Transverse colon (tissue), 4 donors: Measurements from ENCODE around the gene EPGN. TPM values are rescaled to one million over a fixed set of nuclear protein-coding genes. Genes with fewer than 3 reads are reported as not detected.

ENCODE experiments used
- DNase-seq: peaks from one replicate; pipeline ENCODE4 v3.0.0-alpha.2; 2019
- H3K27ac ChIP-seq, 4 donors: fragments of 200-600 bp; sonication (generic); 2 replicates each; pipeline ENCODE4 v1.5.1; 2016 to 2018; ENCODE audit warnings: inconsistent platforms in 4 of 4
- H3K27me3 ChIP-seq: fragments of 200-600 bp; sonication (generic); 2 replicates; pipeline ENCODE4 v1.5.1; 2017; ENCODE audit warnings: inconsistent platforms
- H3K36me3 ChIP-seq, 4 donors: fragments of 200-600 bp; sonication (generic); 2 replicates each; pipeline ENCODE4 v1.5.1; 2017 to 2019; ENCODE audit warnings: inconsistent platforms in 4 of 4
- H3K4me1 ChIP-seq, 4 donors: fragments of 200-600 bp; sonication (generic); 2 replicates each; pipeline ENCODE4 v1.5.1; 2017 to 2020; ENCODE audit warnings: inconsistent platforms in 4 of 4
- H3K4me3 ChIP-seq, 4 donors: fragments of 200-600 bp; sonication (generic); 1 replicate in 1 of 4; 2 replicates in 3 of 4; pipeline versions ENCODE4 v1.5.1 to v1.6.1; 2017 to 2019; ENCODE audit warnings: inconsistent platforms in 4 of 4
- H3K9me3 ChIP-seq, 2 donors: fragments of 200-600 bp; sonication (generic); 2 replicates each; pipeline ENCODE4 v1.5.1; 2017 to 2019; ENCODE audit warnings: inconsistent platforms in 2 of 2
- EP300 ChIP-seq: sonication (generic); formaldehyde crosslinking; IDR thresholded peaks from one replicate; pipeline ENCODE4 v1.6.1; 2017; ENCODE audit warnings: antibody characterized with exemption, low read depth
- POLR2A ChIP-seq: fragments of 450-650 bp; IDR thresholded peaks from one replicate; pipeline ENCODE4 v1.6.1; 2016; ENCODE audit warnings: antibody characterized with exemption, mild to moderate bottlenecking, moderate library complexity
- POLR2AphosphoS5 ChIP-seq, 3 donors: sonication (generic); formaldehyde crosslinking; IDR thresholded peaks; one replicate each; pipeline ENCODE4 v1.6.1; 2016; ENCODE audit warnings: antibody characterized with exemption in 3 of 3
- WGBS, 2 donors: methylation state at CpG; one replicate each; pipeline ENCODE4 v1.1.5; 2018; ENCODE audit warnings: low coverage in 1 of 2; 5-methylcytosine and 5-hydroxymethylcytosine counted together
- in situ Hi-C, 4 donors: fragments of 200-750 bp; cut with MboI; loops; one replicate each; pipeline versions ENCODE4 v1.15.0 to v1.15.1; 2017; ENCODE audit warnings: low sequenced_read_pairs in 3 of 4, low pct_ligation_motif_present in 1 of 4, low pct_unique_long_range_greater_than_20kb in 1 of 4
- intact Hi-C: fragments of 100-400 bp; cut with DNase I; formaldehyde crosslinking; loops from one replicate; pipeline ENCODE4 v1.15.1; 2023; ENCODE audit warnings: low total_unique reads
- total RNA-seq, 4 donors: library from RNA; depleted of rRNA; stranded (reverse); fragments of >200 nt; gene quantifications; one replicate each; pipeline ENCODE4 v1.1.0, GENCODE V29; 2016
- TF ChIP-seq, protein P1 (sequence below), 5 experiments: fragments of 200-600 bp in 3 of 5; fragments of 450-650 bp in 2 of 5; sonication (generic) in 3 of 5; IDR thresholded peaks; 1 replicate in 2 of 5; 2 replicates in 3 of 5; pipeline ENCODE4 v1.5.1; 2016 to 2017; ENCODE audit warnings: antibody characterized with exemption in 5 of 5, inconsistent platforms in 3 of 5, mild to moderate bottlenecking in 2 of 5, moderate library complexity in 1 of 5

EPGN gene
- total RNA-seq, 4 donors from 2014 or later, result not detected

DNA sequence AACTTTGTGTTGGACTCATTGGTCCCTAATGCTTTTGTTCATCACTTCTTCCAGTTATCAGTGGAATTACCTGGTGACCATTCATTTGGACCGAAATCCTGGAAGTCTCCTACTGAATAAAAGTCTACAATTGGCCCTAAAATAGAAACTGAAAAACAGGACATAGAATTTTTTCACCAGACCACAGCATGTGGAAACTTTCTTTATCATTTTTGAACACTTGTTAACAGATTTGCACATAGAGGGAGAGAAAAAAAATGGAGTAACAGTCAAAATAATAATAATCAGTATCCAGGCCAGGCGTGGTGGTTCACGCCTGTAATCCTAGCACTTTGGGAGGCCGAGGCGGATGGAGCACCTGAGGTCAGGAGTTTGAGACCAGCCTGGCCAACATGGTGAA lies 7.1 kb downstream of the EPGN start:
- in situ Hi-C loops (loop anchor here in 2 of 4 donors (10.0 to 25.0 kb wide), 2 partner anchors 91 to 128 kb away; no protein-coding TSS in a partner anchor), intact Hi-C loops (no loop called here)
- Histone ChIP-seq H3K36me3 (no peaks in the 10 kb centered on the region), H3K9me3 (no peaks in the 10 kb centered on the region), H3K27me3 (no peaks in the 10 kb centered on the region), H3K27ac (no peak overlapping the region), H3K4me1 (no peaks in the 10 kb centered on the region), H3K4me3 (no peak overlapping the region)
- TF ChIP-seq EP300 (no peak), POLR2A (no peak), POLR2AphosphoS5 (IDR thresholded peaks at IDR 0.05) (no peak)
- TF ChIP-seq, protein P1, sequence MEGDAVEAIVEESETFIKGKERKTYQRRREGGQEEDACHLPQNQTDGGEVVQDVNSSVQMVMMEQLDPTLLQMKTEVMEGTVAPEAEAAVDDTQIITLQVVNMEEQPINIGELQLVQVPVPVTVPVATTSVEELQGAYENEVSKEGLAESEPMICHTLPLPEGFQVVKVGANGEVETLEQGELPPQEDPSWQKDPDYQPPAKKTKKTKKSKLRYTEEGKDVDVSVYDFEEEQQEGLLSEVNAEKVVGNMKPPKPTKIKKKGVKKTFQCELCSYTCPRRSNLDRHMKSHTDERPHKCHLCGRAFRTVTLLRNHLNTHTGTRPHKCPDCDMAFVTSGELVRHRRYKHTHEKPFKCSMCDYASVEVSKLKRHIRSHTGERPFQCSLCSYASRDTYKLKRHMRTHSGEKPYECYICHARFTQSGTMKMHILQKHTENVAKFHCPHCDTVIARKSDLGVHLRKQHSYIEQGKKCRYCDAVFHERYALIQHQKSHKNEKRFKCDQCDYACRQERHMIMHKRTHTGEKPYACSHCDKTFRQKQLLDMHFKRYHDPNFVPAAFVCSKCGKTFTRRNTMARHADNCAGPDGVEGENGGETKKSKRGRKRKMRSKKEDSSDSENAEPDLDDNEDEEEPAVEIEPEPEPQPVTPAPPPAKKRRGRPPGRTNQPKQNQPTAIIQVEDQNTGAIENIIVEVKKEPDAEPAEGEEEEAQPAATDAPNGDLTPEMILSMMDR (IDR thresholded peaks at IDR 0.05), result no peak
- 69 to 75% methylated on average over 3 to 5 of the region's 5 CpGs for WGBS, 2 donors
- no peak for DNase-seq

DNA sequence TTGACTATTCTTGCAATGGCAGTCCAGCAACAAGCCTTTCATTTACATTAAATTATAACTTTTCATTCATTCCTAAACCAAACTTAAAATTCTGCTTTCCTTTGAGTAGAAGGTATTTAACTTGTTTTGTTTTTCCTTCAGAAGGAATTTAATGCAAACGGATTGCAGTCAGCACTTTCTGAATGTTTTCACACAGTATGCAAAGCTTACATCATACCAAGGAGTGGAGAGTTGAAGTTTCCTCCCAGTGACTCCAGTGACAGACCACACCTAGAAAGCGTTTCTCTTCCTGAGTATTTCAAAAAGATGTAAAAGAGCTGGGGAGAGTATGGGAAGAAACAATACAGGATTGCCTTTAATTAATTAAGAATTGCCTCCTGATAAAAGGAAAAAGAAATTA lies 8.1 kb downstream of the EPGN start:
- Histone ChIP-seq H3K27me3 (no peaks in the 10 kb centered on the region), H3K9me3 (no peaks in the 10 kb centered on the region), H3K27ac (no peak overlapping the region), H3K4me3 (no peak overlapping the region), H3K4me1 (peaks cover 0 to 4% (median 0%) of the 10 kb centered on the region in 4 donors), H3K36me3 (no peaks in the 10 kb centered on the region)
- TF ChIP-seq, protein P1 (IDR thresholded peaks at IDR 0.05), result no peak
- TF ChIP-seq POLR2A (no peak), POLR2AphosphoS5 (IDR thresholded peaks at IDR 0.05) (no peak), EP300 (no peak)
- in situ Hi-C loops (loop anchor here in 2 of 4 donors (10.0 to 25.0 kb wide), 2 partner anchors 92 to 129 kb away; no protein-coding TSS in a partner anchor), intact Hi-C loops (no loop called here)
- no peak for DNase-seq
- WGBS, 2 donors, result 33 to 45% methylated on average over 2 of the region's 2 CpGs

DNA sequence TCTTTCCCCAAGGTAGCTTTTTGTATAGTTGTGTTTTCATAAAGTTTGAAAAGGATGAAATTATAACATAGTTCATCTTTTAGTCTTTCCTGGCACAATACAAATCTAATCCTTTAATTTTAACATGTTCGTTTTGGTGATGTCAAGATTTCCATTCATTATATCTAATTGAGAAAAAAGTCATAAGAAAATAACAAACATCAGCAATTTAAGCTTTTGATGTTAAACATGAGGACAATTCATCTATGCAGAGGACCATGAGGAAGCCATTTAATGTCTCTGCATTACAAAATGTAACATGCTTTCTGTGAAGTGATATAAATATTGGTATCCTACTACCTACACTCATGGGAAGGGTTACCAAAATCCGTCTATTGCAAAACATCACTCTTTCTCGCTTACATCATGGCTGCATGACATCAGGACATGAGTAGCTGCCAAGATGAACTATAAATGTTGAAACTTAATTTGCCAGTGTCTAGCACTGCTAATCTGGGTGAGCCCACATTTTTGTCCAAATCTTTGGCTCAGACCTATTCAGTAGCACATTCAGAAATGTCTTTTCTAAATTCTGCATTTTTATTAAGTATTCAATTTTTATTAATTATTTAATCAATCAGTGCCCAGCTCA lies 9.5 kb downstream of the EPGN start:
- Histone ChIP-seq H3K27ac (no peak overlapping the region), H3K4me3 (no peak overlapping the region), H3K36me3 (no peaks in the 10 kb centered on the region), H3K9me3 (no peaks in the 10 kb centered on the region), H3K4me1 (peaks cover 0 to 4% (median 0%) of the 10 kb centered on the region in 4 donors), H3K27me3 (no peaks in the 10 kb centered on the region)
- in situ Hi-C loops (loop anchor here in 2 of 4 donors (10.0 to 25.0 kb wide), 2 partner anchors 93 to 130 kb away; no protein-coding TSS in a partner anchor), intact Hi-C loops (no loop called here)
- 58 to 77% methylated on average over 3 of the region's 3 CpGs for WGBS, 2 donors
- no peak for DNase-seq
- TF ChIP-seq POLR2A (no peak), EP300 (no peak), POLR2AphosphoS5 (IDR thresholded peaks at IDR 0.05) (no peak)
- TF ChIP-seq, protein P1 (IDR thresholded peaks at IDR 0.05), result no peak

DNA sequence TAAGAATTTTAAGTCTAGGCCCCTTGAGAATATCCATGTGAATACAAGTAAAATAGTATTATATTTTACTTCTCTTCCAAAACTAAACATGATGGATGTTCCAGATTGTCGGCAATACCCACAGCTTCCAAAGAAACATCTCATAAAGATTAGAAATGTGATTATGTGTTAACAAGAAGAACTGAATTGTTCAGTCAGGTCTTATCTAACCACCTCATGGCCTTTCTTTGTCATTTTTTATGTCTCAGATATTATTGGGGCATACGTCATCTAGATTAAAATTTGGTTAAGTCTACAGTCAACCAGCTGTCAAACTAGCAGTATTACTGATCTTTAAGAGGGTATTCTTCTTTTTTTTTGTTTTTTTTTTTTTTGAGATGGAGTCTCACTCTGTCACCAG lies 10.0 kb downstream of the EPGN start:
- no peaks in the 10 kb centered on the region for H3K36me3 ChIP-seq
- H3K27ac ChIP-seq, result no peak overlapping the region
- no peak overlapping the region for H3K4me3 ChIP-seq
- intact Hi-C loops, result no loop called here
- no peaks in the 10 kb centered on the region for H3K27me3 ChIP-seq
- no peaks in the 10 kb centered on the region for H3K9me3 ChIP-seq
- DNase-seq, result no peak
- peaks cover 0 to 4% (median 0%) of the 10 kb centered on the region in 4 donors for H3K4me1 ChIP-seq
- TF ChIP-seq POLR2AphosphoS5 (IDR thresholded peaks at IDR 0.05) (no peak), POLR2A (no peak), EP300 (no peak)
- TF ChIP-seq, protein P1 (IDR thresholded peaks at IDR 0.05), result no peak
- in situ Hi-C loops, result loop anchor here in 2 of 4 donors (10.0 to 25.0 kb wide), 2 partner anchors 93 to 131 kb away; no protein-coding TSS in a partner anchor
- 64 to 66% methylated on average over 2 of the region's 2 CpGs for WGBS, 2 donors
